ENCODE results near the gene AFDN.

- TF ChIP-seq, protein P1, sequence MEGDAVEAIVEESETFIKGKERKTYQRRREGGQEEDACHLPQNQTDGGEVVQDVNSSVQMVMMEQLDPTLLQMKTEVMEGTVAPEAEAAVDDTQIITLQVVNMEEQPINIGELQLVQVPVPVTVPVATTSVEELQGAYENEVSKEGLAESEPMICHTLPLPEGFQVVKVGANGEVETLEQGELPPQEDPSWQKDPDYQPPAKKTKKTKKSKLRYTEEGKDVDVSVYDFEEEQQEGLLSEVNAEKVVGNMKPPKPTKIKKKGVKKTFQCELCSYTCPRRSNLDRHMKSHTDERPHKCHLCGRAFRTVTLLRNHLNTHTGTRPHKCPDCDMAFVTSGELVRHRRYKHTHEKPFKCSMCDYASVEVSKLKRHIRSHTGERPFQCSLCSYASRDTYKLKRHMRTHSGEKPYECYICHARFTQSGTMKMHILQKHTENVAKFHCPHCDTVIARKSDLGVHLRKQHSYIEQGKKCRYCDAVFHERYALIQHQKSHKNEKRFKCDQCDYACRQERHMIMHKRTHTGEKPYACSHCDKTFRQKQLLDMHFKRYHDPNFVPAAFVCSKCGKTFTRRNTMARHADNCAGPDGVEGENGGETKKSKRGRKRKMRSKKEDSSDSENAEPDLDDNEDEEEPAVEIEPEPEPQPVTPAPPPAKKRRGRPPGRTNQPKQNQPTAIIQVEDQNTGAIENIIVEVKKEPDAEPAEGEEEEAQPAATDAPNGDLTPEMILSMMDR (IDR thresholded peaks at IDR 0.05; ENCODE audit: insufficient read depth, low read length, poor library complexity, severe bottlenecking), result peak; percentile 67
- no peak for TF ChIP-seq EZH2phosphoT487 (conservative IDR thresholded peaks at IDR 0.05; ENCODE audit: low read length)
Measured at GRCh38 chr6:167898673-167899311, 72.1 kb downstream of the AFDN start.

All from SU-DHL-6 (cell line).